ENCODE measurements around the gene N4BP2.
"Not testable (repeated sequence)": the region's sequence is repeated elsewhere in the genome, so short reads cannot be mapped to it uniquely, and the experiment has no call there.

N4BP2 gene

GRCh38 chr4:40056716-40057585, at the start of gene N4BP2:
TSS of gene N4BP2 (plus strand) at chr4:40056850. CDS start at chr4:40097341, 40,491 bp downstream.
- peak; percentile 88 for DNase-seq (ENCODE audit: low read depth)
- peak within 1 kb of the TSS; percentile 92 for H3K4me3 ChIP-seq (ENCODE audit: low read depth, low read length)
- peak; percentile 81 for TF ChIP-seq CTCF (IDR thresholded peaks at IDR 0.05; ENCODE audit: insufficient read depth, low read depth, low read length, missing control alignments)

- H3K4me3 ChIP-seq (ENCODE audit: low read depth, low read length): no peak overlapping the region
- no peak for DNase-seq (ENCODE audit: low read depth)
- no peak for TF ChIP-seq CTCF (IDR thresholded peaks at IDR 0.05; ENCODE audit: insufficient read depth, low read depth, low read length, missing control alignments)
Observed at GRCh38 chr4:40016007-40016406, 40.6 kb upstream of the N4BP2 start.

GRCh38 chr4:40020221-40020620, 36.4 kb upstream of the N4BP2 start:
- no peak for DNase-seq (ENCODE audit: low read depth)
- no peak for TF ChIP-seq CTCF (IDR thresholded peaks at IDR 0.05; ENCODE audit: insufficient read depth, low read depth, low read length, missing control alignments)
- no peak overlapping the region for H3K4me3 ChIP-seq (ENCODE audit: low read depth, low read length)

GRCh38 chr4:40021116-40021515, 35.5 kb upstream of the N4BP2 start:
- not testable (repeated sequence) for DNase-seq (ENCODE audit: low read depth)

GRCh38 chr4:40024049-40024448, 32.6 kb upstream of the N4BP2 start:
- H3K4me3 ChIP-seq (ENCODE audit: low read depth, low read length); DNase-seq (ENCODE audit: low read depth): not testable (repeated sequence)

More at GRCh38 chr4:40021116-40021515, 35.5 kb upstream of the N4BP2 start:
- H3K4me3 ChIP-seq (ENCODE audit: low read depth, low read length): not testable (repeated sequence)

- DNase-seq (ENCODE audit: low read depth): no peak
- TF ChIP-seq CTCF (IDR thresholded peaks at IDR 0.05; ENCODE audit: insufficient read depth, low read depth, low read length, missing control alignments): no peak
- H3K4me3 ChIP-seq (ENCODE audit: low read depth, low read length): no peak overlapping the region
Observed at GRCh38 chr4:40032785-40033184, 23.9 kb upstream of the N4BP2 start.

GRCh38 chr4:40033613-40034012, 23.0 kb upstream of the N4BP2 start:
- no peak for DNase-seq (ENCODE audit: low read depth)
- no peak for TF ChIP-seq CTCF (IDR thresholded peaks at IDR 0.05; ENCODE audit: insufficient read depth, low read depth, low read length, missing control alignments)
- H3K4me3 ChIP-seq (ENCODE audit: low read depth, low read length): no peak overlapping the region

GRCh38 chr4:40038977-40039376, 17.7 kb upstream of the N4BP2 start:
- no peak overlapping the region for H3K4me3 ChIP-seq (ENCODE audit: low read depth, low read length)
- no peak for TF ChIP-seq CTCF (IDR thresholded peaks at IDR 0.05; ENCODE audit: insufficient read depth, low read depth, low read length, missing control alignments)
- no peak for DNase-seq (ENCODE audit: low read depth)
